Fibroblast of mammary gland (primary cell): ENCODE measurements around the gene SEMA3C.

Experiments
- DNase-seq: peaks from one replicate; pipeline ENCODE4 v3.0.0-alpha.2; 2010; ENCODE audit warnings: low read depth
- H3K4me3 ChIP-seq: 2 replicates; pipeline ENCODE4 v1.5.1; 2011; ENCODE audit warnings: low read depth, mild to moderate bottlenecking, low read length, moderate library complexity; ENCODE audit not compliant: control insufficient read depth
- TF ChIP-seq, protein P1 (sequence below): conservative IDR thresholded peaks from 2 replicates; pipeline ENCODE4 v1.5.1; 2011; ENCODE audit warnings: low read depth, low read length, inconsistent platforms; ENCODE audit not compliant: control insufficient read depth, insufficient read depth

Gene SEMA3C

DNA sequence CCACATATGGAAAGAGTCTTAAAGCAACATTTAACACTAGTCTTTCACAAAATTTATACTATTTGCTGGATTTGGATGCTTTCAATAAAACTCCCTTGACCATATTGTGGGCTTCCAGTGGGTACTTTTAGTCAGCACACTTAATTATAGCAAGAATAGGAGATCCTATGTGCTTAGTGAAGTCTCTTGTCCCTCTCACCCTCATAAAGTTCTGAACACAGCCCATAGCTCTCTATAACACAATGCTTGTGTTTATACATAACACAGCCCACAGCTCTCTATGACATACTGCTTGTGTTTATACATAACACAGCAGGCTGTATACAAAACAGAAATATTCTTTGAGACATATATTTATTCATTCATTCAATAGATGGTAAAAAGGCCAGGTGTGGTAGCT is 79.0 kb downstream of the SEMA3C start:
- H3K4me3 ChIP-seq = no peak overlapping the region
- TF ChIP-seq, protein P1, sequence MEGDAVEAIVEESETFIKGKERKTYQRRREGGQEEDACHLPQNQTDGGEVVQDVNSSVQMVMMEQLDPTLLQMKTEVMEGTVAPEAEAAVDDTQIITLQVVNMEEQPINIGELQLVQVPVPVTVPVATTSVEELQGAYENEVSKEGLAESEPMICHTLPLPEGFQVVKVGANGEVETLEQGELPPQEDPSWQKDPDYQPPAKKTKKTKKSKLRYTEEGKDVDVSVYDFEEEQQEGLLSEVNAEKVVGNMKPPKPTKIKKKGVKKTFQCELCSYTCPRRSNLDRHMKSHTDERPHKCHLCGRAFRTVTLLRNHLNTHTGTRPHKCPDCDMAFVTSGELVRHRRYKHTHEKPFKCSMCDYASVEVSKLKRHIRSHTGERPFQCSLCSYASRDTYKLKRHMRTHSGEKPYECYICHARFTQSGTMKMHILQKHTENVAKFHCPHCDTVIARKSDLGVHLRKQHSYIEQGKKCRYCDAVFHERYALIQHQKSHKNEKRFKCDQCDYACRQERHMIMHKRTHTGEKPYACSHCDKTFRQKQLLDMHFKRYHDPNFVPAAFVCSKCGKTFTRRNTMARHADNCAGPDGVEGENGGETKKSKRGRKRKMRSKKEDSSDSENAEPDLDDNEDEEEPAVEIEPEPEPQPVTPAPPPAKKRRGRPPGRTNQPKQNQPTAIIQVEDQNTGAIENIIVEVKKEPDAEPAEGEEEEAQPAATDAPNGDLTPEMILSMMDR = no peak

GRCh38 chr7:80838643-80839042 is 80.2 kb downstream of the SEMA3C start:
- no peak overlapping the region for H3K4me3 ChIP-seq
- no peak for DNase-seq
- TF ChIP-seq, protein P1 = no peak

More for the DNA sequence above, 79.0 kb downstream of the SEMA3C start:
- no peak for DNase-seq

DNA sequence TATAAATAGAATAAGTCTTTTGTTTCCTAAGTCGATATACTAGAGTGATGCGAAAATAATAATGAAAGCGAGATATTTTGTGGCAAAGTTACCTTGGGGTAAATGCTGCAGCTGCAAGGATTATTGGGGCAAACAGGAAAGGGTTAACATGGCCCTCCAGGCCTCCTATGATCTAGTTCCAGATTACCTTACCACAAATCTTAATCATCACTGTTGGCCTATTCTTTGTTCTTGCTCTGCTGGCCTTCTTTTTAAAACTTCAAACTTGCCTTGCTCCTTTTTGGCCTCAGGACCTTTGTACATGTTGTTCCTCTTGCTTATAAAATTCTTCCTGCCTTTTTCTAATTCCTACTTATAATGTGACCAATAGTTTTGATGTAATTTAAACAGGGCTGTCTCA is 81.5 kb downstream of the SEMA3C start:
- TF ChIP-seq, protein P1 = no peak
- DNase-seq = no peak
- no peak overlapping the region for H3K4me3 ChIP-seq

DNA sequence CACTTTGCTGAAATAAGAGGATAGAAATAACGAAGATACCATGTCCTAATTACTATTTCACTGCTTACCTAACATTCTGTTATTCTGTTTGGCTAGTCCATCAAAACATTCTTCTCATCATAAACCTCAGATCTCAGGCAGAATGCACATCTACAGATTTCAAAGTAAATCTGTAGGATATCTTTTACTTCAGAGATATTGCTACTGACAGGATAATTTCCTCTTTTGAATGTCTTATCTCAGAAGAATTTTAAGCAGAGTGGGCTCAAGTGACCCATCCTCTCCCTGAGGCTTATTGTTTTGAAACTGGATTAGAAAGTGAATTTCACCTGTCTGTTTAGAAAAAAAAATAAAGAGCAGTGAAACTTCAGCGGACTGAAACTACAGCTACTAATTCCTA is 83.6 kb downstream of the SEMA3C start:
- no peak overlapping the region for H3K4me3 ChIP-seq
- DNase-seq = no peak
- TF ChIP-seq, protein P1 = no peak

GRCh38 chr7:80833289-80834268 is 85.3 kb downstream of the SEMA3C start:
- TF ChIP-seq, protein P1 = no peak
- H3K4me3 ChIP-seq = no peak overlapping the region
- DNase-seq = peak; percentile 84

DNA sequence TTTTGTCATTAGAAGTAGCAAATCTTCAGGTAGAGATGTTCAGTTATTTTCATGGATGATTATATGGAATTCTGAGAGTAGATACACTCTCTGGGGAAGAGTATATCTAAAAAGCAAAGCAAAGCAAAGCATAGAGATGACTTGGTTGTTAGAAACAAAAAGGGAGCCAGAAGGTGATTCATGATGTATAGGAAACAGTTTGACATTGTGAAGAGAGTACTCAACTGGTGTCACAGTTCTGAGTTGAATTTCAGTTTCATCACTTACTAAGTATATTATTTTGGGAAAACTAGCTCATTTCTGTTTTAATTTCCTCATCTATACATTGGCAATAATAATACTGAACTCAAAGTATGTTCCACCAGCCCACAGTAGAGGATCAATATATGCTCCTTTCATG is 86.8 kb downstream of the SEMA3C start:
- TF ChIP-seq, protein P1 = no peak
- DNase-seq = peak; percentile 69
- H3K4me3 ChIP-seq = no peak overlapping the region
